SK-N-SH (cell line): ENCODE measurements around the gene ITGA8.

ENCODE experiments used
- CTCF ChIP-seq: fragments of 200-600 bp; sonication (generic); IDR thresholded peaks from 2 replicates; pipeline ENCODE4 v1.6.1; 2017; ENCODE audit warnings: antibody characterized with exemption, mild to moderate bottlenecking, moderate library complexity
- GABPA ChIP-seq: IDR thresholded peaks from 2 replicates; pipeline ENCODE4 v1.4.0; 2012; ENCODE audit warnings: low read depth, mild to moderate bottlenecking

- TF ChIP-seq CTCF = no peak
- no peak for TF ChIP-seq GABPA
Measured at GRCh38 chr10:15606377-15606776, 113.3 kb downstream of the ITGA8 start.
